ENCODE data around the gene DPP4.

GRCh38 chr2:162053808-162054155 is 20.2 kb downstream of the DPP4 start:
- TF ChIP-seq POLR2A (IDR thresholded peaks at IDR 0.05) = no peak
- no peak for TF ChIP-seq CTCF (IDR thresholded peaks at IDR 0.05)
